Ecto neural progenitor cell (in vitro differentiated cells): ENCODE measurements around the gene ZDHHC8.
"Not testable (repeated sequence)": the region's sequence is repeated elsewhere in the genome, so short reads cannot be mapped to it uniquely, and the experiment has no call there.

Experiments used
- DNase-seq: peaks from one replicate; pipeline ENCODE4 v3.0.0-alpha.2; 2018; ENCODE audit warnings: low spot score

ZDHHC8 gene

DNA sequence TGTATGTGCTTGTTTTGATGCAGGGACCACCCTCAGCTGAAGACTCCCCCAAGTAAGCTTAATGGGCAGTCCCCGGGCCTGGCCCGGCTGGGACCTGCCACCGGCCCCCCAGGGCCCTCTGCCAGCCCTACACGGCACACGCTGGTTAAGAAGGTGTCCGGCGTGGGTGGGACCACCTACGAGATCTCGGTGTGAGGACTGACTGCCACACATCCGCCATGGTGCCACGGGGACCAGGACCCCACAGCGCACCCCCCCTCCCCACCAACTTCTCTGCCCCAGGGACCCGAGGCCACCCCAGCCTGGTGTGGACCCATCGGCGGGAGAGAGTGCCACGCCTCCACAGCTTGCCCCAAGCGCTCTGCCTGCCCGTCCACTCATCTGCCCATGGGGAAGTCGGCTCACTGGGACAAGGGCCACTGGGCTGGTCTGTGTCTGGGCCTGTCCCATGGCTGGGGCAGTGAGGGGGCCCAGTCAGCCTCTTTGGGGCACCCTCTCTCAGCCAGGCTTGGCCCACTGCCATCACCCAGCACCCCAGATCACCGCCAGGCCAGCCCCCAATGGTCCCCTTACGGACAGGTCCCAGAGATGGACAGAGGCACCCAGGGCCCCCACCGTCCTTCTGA, 13.7 kb downstream of the ZDHHC8 start:
- no peak for DNase-seq

DNA sequence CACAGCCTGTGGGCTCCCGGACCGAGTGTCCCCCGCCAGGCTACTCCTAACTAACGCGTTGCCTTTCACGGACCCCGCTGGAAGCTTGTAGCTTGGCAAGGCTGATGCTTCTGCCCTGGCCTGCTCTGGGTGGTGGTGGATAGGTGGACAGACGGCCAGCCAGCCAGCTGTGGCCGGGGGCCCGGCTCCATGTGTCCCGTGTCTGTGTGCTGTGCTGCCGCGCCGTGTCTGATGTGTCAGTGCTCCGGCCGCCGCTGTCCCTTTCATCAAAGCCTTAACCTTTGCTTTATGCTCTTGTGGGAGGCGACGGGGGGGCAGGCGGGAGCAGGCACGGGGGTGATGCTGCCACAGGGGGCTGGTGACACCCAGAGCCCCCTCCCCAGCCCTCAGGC, 14.2 kb downstream of the ZDHHC8 start:
- no peak for DNase-seq

DNA sequence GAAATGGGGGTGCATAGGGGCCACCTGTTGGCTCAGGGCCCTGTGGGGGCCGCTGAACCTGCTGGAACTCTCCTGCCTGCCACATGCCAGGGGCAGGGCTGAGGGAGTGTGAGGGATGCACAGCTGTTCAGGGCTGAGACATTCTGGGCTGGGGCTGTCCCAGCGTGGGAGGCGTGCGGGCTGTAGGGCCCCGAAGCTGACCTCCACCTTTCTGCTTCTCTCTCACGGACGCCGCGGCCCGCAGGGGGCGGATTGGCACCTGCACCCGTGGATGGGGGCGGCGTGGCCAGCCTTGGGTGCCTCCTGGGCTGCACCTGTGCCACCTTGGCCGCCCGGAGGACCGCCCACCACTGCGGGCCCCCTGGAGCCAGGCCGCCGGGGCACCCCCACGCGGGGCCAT, 15.2 kb downstream of the ZDHHC8 start:
- no peak for DNase-seq

DNA sequence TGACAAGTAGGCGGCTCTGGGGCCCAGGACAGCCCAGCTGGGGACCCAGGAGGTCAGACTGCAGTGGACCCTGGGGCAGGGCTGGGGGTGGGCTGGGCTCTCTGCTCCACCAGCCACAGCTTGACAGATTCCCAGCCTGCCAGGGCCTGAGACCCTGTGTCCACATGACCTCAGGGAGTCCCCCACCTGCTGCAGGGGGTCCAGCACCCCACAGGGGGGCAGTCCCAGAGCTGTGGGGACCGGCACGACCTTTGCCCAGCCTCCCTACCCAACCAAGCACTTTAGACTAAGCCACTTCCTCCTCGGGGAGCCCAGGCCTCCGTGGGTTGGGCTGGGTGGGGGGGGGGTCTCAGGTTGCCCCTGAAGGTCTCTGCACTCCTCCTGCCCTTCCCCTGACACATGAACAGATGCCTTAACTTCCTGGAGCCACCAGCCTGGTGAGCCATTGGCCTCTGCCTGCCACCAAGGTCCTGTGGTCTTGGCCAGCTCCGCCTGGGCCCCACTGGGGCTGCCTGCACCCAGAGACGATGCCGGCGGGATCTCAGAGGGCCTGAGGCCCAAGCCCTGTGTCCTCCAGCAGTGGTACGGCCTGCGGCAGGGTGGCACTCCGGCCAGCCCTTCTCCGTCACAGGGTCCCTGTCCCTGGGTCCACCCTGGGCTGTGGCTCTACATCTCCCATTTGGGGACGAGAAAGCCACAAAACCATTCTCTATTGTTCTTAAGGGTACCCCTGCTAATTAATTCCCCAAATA, 15.8 kb downstream of the ZDHHC8 start:
- no peak for DNase-seq

DNA sequence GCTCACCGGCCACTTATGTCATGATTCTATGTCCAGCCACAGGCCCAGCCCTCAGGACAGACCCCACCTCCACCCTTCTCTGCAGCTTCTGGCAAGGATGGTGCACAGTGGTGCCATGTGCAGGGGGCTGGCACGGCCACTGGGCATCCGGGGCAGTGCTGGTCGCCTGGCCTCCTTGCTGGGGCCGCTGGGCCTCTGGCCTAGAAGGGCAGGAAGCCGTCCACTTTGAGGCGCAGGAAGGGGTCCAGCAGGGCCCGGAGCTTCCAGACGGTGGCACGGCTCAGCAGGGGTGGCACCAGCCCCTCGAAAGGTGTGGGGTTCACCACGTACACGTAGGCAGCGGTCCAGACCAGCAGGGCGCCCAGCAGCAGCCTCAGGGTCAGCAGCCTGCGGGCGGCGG, 16.8 kb downstream of the ZDHHC8 start:
- no peak for DNase-seq

DNA sequence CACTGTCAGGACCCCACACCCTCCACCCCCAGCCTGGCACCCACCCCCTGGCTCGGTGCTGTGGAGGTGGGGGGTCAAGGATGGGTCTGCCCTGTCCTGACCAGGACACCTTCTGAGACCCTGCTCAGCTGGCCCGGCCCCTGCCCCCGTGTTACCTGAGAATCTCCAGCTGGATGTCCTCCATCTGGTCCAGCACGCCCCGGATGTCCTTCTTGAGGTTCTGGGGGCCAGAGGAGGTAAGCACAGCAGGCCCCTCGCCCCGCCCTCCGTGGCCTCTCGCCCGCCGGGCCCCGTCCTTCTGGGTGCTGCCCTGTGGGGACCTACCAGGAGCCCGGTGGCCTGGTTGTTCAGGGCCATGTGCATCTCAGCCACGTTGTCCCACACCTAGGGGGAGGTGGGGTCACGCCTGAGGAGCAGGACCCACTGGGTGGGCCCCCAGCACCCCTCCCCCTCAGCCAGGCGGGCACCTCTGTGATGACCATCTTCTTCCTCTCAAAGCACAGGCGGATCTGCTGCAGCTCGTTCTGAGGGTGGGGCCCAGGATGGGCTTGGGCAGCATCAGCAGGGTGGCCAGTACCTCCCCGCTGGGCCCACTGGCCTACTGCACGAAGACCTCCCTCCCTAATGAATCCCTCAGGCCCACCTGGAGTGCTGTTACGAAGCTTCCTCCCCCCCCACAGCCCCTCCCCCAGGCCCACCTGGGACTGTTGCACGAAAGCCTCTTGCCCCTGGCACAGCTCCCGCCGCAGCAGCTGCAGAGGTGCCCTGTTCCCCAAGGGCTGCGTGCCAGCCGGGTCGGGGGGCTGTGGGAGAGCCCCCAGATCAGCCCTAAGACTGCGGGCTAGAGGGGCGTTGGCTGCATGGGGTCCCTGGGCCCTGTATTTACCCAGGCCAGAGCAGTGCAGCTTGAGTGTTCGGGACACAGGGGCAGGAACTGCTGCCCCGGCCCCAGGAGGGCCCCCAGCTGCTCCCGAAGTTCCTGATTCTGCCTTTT, 17.9 kb downstream of the ZDHHC8 start:
- no peak for DNase-seq

DNA sequence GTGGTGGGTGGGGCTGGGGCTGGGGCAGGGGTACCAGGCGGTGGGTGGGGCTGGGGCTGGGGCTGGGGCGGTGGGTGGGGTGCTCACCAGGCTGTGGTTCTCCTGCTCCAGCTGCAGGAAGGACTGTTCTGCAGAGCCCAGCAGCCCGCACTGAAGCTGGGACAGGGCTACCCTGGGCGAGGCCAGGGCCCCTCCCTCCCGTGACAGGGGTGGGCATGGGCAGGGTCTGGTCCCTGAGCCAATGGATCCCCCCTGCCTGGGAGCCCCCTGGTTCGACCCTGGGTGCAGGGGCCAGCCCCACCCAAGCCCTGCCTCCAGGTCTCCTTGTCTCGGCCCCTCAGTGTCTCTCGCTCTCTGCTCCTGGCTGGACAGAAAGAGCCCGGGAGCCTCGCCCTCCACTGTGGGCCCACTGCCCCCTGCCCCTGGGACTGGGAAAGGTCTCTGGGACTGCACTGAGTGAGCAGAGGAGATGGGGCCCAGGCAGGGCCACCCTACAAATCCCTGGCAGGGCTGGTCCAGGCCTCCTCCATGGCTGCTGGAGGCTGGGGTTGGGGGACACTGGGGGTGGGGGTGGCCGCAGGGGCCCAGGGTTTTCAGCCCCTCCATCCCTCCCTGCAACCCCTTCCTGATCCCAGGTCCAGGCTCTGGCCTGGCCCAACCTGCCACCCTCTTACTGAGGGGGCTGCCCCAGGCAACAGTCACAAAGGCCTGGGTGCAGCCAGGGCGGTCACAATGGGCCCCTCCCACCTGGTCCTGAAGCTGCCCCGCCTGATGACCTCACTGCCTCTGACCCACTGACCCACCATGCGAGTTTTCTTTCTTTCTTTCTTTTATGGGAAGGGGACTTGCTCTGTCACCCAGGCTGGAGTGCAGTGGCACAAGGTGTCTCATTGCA, 19.0 kb downstream of the ZDHHC8 start, which contains the start of gene CCDC188:
Gene CCDC188 (minus strand): TSS at position 675 of the 895 bp plus-strand sequence. CDS start 69 bp downstream, at position 606.
- DNase-seq = no peak

DNA sequence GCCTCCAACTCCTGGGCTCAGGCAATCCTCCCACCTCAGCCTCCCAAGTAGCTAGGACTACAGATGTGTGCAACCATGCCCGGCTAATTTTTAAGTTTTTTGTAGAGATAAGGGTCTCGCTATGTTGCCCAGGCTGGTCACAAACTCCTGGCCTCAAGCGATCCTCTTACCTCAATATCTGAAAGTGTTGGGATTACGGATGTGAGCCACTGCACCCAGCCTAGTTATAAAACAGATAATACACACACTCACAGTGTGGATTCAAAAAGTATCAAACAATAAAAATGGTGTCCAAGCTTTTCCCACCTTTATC, 19.6 kb downstream of the ZDHHC8 start:
- DNase-seq = no peak

DNA sequence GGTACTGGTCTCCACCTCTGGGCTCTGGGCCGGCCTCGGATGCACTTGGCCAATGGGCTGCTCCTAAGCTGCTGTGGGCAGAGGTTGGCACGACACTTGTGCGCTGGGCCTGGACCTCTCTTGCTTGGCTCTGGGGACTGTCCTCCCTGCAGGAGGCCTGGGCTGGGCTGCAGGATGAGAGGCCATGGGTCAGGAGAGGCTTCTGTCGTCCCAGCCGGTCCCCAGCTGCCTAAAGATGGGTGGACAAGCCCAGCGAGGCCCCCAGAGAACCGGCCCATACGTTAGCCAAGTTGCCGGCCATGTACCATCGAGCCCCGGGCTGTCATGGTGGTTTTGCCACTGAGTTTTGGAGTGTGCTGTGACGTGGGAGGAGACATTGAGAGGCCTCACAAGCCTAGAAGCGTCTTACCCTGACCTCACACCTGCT, 20.9 kb downstream of the ZDHHC8 start:
- DNase-seq = no peak

DNA sequence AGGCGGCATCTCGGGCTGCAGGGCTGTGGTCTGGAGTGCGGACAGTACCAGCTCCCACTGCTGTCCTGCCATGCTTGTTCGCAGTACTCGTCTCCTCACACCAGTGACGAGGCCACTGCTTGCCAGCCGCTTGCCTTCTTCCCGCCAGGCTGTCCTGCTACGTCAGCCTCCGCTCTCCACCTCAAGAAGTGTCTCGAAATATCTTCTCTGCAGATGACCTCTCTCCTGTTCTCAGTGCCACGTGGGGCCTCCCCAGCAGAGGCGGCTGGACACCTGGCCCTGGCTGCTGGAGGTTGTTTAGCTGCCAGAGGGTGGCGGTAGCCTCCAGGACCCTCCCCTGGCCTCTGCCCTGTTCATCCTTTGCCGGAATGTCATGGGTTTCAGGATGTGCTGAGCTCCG, 22.3 kb downstream of the ZDHHC8 start:
- no peak for DNase-seq

DNA sequence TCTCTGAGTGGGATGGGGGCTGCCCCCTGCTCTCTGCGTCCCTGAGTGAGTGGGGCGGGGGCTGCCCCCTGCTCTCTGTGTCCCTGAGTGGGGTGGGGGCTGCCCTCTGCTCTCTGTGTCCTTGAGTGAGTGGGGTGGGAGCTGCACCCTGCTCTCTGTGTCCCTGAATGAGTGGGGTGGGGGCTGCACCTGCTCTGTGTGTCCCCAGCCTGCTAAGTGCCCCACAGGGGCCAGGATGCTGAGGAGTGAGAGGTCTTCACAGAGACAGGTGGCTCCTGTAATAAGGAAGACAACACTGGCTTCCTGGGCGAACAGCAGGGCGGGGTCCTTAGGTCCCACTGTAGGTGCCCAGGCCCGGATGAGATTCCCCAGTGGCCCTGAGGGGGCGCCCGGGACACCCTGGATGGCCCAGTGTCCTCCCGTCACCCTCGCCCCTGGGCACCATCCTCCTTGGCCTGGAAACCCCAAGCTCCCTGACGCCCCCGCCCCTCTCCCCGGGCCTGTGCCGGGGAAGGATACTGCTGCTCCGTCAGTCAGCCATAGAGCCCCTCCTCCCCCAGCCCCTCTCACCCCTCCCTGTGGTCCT, 23.1 kb downstream of the ZDHHC8 start:
- DNase-seq = no peak

DNA sequence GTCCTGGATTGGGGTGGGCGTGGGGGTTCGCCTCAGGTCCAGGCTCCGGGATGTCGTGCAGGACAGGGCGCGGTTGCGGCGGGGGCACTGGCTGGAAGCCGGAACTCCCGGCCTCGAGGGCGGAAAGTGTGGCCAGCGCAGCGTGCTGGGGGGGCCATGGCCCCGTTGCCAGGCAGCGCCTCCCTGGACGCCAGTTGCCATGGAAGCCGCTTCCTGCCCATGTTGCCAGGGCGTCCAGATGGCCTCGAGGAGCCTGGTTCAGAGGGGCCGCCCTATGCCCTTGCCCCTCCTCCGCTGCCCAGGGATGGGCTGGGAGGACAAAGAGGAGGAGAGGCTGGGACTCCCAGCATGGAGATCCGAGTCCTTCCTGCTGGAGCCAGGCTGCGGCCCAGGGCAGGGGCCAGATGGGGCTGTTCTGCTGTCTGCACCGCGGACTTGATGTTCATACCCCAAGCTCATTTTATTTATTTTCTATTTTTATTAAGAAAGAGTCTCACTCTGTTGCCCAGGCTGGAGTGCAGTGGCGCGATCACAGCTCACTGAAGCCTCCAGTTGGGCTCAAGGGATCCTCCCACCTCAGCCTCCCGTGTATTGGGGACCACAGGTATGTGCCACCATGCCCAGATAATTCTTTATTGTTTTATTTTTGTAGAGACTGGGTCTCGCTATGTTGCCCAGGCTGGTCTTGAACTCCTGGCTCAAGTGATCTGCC, 23.9 kb downstream of the ZDHHC8 start:
- no peak for DNase-seq

DNA sequence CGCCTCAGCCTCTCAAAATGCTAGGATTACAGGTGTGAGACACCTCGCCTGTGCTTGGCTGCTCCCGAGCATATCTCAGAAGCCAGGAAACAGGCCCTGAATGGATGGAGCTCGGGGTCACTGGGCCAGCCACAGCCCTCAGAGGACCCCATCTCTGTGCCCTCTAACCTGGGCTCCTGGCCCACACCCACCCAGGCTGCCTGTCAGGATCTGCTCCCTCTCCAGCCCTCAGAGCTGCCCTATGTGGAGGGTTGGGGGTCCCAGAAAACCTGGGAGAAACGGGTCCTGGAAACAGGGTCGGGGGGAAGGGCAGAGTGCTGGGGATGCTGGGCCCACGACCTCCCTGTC, 24.4 kb downstream of the ZDHHC8 start:
- DNase-seq = no peak

DNA sequence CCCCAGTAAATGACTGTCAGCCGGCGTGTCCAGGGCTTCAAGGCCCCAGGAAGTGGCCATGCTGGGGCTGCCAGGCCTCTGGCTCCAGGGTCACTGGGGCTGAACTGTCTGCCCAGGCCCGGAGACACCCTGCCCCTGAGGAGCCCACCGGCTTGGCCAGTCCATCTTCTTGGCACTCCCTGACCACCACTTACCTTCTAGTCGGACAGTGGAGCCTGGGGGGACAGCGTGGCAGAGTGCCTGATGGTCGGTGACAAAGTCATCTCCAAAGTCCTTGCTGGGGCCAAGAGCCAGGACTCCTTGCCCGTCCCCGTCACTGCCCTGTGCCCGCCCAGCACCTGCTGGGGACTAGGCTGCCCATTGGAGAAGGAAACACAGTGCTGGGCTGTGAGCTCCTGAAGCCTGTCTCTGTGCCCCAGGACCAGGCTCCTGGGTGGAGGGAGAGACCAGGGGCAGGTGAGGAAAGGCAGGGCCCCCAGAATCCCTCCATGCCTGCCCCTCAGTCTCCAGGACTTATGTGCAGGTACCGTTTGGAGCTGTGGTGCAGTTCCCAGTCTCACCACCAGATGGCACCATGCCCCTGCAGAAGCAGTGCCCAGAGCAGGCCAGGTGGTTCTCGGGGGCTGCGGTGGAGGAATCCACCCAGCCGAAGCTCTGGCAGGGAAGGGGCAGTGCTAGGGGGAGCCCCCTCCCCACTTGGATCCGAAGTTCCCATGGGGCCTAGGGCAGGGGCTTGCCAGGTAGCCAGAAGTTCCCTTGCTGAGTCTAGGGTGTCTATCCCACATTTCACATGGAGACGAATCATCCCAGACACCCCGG, 25.2 kb downstream of the ZDHHC8 start:
- peak; percentile 92 for DNase-seq

DNA sequence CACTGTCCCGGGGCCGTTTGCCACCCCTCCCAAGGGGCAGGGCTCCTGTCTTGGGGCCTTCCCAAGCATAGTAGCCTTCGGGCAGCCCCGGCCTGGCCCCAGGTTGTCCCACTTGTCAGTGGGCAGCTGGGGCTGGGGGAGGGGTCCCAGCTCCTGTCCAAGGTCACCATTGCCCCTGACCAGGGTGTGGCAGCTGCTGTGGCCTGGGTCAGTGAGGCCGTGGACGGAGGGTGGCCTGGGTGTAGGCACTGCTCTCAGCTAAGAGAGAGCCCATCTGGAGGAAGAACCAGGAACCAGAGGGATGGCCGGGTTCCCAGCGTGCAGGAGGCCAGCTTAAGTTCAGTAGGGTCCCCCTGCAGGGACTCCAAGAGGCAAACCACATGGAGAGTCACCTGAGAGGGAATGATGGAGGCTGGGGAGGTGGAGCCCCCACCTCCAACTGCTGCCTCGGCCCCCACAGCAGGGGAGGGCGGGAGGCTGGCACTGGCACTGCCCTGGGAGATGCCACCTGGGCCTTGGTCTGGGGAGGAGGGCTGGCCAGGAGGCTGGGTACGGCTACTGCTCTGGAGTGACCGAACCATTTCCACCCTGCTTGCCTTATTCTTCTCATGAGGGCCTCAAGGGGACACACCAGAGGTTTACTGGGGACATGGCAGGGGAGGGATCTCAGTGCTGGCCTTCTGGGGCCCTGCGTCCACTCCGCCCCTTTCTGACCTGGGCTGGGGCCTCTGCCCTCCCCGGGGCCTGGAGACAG, 26.0 kb downstream of the ZDHHC8 start:
- no peak for DNase-seq

DNA sequence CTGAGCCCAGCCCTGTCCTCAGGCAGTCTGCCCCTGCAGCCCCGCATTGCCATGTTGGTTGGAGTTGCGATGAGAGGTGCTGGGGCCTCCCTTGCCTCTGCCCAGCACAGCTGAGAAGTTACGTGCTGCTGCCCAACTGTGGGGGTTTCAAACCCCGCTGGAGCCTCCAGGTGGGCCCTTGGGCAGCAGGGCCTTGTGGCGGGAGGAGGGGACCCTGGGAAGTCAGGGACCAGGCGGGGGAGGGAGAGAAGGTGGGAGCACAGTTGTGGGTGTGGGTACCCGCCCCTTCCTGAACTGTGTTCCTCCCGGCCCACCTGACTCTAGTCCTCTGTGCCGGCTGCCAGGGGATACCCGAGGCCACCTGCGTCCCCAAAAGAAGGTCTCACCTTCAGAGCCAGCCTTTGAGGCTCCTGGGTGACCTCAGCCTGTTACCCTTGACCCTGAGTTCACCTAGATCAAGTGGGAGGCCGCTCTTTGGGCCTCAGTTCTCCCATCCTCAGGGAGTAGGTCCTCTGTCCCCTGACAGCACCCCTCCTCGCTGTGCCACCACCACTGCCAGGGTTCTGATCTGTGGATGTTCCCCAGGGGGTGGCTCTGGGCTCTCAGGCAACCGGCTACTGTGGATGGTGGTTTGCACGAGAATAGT, 26.9 kb downstream of the ZDHHC8 start:
- DNase-seq = no peak

DNA sequence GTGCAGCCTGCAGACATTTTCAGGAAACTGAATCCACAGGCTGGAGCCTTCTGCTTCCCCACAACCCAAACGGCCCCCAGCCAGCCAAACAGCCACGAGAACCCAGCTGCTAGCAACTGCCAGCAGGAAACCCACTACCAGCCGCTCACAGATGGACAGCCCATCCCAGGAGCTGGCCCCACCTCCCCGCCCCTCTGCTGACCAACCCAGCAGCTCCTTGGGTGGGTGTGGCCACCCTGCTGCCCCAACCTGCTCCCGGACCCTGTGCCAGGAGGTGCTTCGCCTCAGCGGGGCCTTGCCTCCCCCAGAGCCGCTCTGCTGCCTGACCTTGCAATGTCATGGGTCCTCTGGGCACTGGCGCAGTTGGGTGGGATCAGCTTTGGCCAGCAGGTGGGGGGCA, 27.5 kb downstream of the ZDHHC8 start:
- peak; percentile 77 for DNase-seq

DNA sequence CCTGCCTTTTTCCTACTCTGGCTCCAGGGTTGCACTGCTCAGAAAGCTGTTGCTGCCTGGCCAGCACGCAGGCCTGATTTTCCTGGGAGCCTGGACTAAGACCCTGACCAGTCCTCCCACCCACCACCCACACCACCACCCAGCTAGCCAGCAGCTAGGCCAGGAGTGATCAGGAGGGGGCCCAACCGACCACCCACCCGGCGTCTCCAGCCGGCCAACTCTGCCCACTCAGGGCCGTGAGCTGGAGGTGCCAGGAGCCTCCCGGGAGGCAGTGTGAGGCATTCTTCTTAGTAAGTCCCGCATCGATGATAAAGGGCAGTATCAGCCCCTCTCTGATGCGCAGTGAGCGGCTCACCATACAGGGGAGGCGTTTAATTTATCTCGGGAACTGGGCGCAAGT, 27.9 kb downstream of the ZDHHC8 start:
- DNase-seq = not testable (repeated sequence)

DNA sequence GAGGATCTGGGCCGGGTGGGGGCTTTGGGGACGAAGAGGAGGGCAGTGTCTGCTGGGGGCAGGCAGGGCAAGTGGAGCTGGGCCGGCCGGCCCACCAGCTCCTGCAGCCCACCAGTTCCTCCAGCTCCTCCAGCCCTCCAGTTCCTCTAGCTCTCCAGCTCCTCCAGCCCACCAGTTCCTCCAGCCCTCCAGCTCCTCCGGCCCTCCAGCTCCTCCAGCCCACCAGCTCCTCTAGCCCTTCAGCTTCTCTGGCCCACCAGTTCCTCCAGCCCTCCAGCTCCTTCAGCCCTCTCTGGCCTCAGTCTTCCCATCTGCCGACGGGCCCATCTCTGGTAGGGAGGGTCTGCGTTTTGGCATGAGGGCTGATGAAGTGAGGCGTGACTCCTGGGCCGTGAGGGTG, 28.4 kb downstream of the ZDHHC8 start:
- no peak for DNase-seq
